WTC11 (cell line): ENCODE results near the gene NCAPD2.

ENCODE experiments used
- ATF2 ChIP-seq: sonication (generic); formaldehyde crosslinking; IDR thresholded peaks from 2 replicates; pipeline ENCODE4 v1.8.1; 2022; ENCODE audit warnings: low read depth, missing genetic modification reagents, borderline replicate concordance
- CDX4 ChIP-seq: fragments of 250-450 bp; sonication (Bioruptor Pico); IDR thresholded peaks from 2 replicates; pipeline ENCODE4 v1.9.0; 2021; ENCODE audit warnings: moderate library complexity, mild to moderate bottlenecking, inconsistent platforms, borderline replicate concordance
- CTCF ChIP-seq: fragments of 200-600 bp; IDR thresholded peaks from 2 replicates; pipeline ENCODE4 v1.8.0; 2022; ENCODE audit warnings: antibody characterized with exemption
- E2F1 ChIP-seq: sonication (generic); formaldehyde crosslinking; IDR thresholded peaks from 2 replicates; pipeline ENCODE4 v1.8.0; 2022; ENCODE audit warnings: mild to moderate bottlenecking, missing genetic modification reagents
- MAX ChIP-seq: sonication (generic); formaldehyde crosslinking; IDR thresholded peaks from 2 replicates; pipeline ENCODE4 v1.8.0; 2022; ENCODE audit warnings: mild to moderate bottlenecking, missing genetic modification reagents
- NFYB ChIP-seq: sonication (generic); formaldehyde crosslinking; conservative IDR thresholded peaks from 2 replicates; pipeline ENCODE4 v1.8.0; 2022; ENCODE audit warnings: low read depth, missing genetic modification reagents
- STAT6 ChIP-seq: sonication (generic); formaldehyde crosslinking; conservative IDR thresholded peaks from 2 replicates; pipeline ENCODE4 v1.8.1; 2023; ENCODE audit warnings: mild to moderate bottlenecking, low read depth, missing genetic modification reagents, moderate library complexity
- USF2 ChIP-seq: sonication (generic); formaldehyde crosslinking; IDR thresholded peaks from 2 replicates; pipeline ENCODE4 v1.8.1; 2023; ENCODE audit warnings: mild to moderate bottlenecking, missing genetic modification reagents, moderate library complexity

- TF ChIP-seq NFYB (no peak), E2F1 (no peak), STAT6 (CRISPR knock-in tag) (no peak), CTCF (no peak), MAX (CRISPR knock-in tag) (no peak), ATF2 (CRISPR knock-in tag) (no peak), CDX4 (CRISPR knock-in tag) (no peak), USF2 (CRISPR knock-in tag) (no peak)
Measured at GRCh38 chr12:6478416-6478815, 15.5 kb upstream of the NCAPD2 start.
